IMR-90 (cell line): ENCODE measurements around the gene PHF20.

ENCODE experiments used
- BHLHE40 ChIP-seq: fragments of 150-350 bp; IDR thresholded peaks from 2 replicates; pipeline ENCODE4 v1.6.1; 2016; ENCODE audit warnings: mild to moderate bottlenecking, low read depth, low read length
- POLR2A ChIP-seq: IDR thresholded peaks from 2 replicates; pipeline ENCODE4 v1.6.1; 2012; ENCODE audit warnings: mild to moderate bottlenecking, low read depth, low read length
- RAD21 ChIP-seq: IDR thresholded peaks from 2 replicates; pipeline ENCODE4 v1.6.1; 2012; ENCODE audit warnings: low read length, improper control_type of control experiment
- SMC3 ChIP-seq: fragments of 150-350 bp; IDR thresholded peaks from 2 replicates; pipeline ENCODE4 v1.6.1; 2016; ENCODE audit warnings: low read depth, mild to moderate bottlenecking, antibody characterized with exemption, low read length, moderate library complexity
- TF ChIP-seq, protein P1 (sequence below): conservative IDR thresholded peaks from 2 replicates; pipeline ENCODE4 v1.5.1; 2012; ENCODE audit warnings: mild to moderate bottlenecking, low read depth, low read length, improper control_type of control experiment
- TF ChIP-seq, protein P2 (sequence below): fragments of 150-350 bp; IDR thresholded peaks from 2 replicates; pipeline ENCODE4 v1.6.1; 2017; ENCODE audit warnings: mild to moderate bottlenecking, antibody characterized with exemption, low read length, low read depth

DNA sequence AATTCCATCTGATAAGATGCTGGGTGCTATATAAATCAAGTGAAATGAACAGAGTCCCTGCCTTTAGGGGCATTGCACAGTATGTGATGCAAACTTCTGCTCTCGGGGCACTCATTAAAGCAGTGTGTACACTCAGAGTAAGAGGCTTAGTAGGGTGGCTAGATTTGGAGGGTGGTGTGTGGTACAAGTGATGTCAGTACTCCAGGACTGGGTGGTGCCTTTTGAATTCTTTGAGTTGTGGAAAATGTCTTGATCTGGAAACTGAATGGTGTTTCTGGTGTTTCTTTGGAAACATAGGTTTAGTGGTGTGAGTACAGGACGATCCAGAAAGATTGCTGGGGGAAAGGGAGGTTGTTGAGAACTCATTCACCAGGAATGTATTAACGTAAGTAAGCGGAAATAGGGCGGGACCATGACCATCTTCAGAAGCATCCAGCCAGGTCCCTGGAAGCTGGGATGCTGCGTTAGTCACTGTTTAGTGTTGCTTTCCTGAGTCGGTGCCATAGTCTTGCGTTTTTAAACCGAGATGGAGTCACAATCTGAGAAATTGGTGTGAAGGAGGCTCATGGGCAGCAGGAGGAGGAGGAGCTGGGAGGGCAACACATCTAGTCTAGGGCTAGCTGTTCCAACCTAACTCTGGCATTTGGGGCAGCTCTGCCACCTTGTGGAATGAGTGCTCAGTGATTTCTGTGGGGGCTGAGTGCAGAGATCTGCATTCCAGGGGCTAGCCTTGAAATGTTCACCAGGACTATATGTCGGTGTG, 112.1 kb downstream of the PHF20 start:
- TF ChIP-seq POLR2A = peak; percentile 76
- TF ChIP-seq, protein P1, sequence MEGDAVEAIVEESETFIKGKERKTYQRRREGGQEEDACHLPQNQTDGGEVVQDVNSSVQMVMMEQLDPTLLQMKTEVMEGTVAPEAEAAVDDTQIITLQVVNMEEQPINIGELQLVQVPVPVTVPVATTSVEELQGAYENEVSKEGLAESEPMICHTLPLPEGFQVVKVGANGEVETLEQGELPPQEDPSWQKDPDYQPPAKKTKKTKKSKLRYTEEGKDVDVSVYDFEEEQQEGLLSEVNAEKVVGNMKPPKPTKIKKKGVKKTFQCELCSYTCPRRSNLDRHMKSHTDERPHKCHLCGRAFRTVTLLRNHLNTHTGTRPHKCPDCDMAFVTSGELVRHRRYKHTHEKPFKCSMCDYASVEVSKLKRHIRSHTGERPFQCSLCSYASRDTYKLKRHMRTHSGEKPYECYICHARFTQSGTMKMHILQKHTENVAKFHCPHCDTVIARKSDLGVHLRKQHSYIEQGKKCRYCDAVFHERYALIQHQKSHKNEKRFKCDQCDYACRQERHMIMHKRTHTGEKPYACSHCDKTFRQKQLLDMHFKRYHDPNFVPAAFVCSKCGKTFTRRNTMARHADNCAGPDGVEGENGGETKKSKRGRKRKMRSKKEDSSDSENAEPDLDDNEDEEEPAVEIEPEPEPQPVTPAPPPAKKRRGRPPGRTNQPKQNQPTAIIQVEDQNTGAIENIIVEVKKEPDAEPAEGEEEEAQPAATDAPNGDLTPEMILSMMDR = peak; percentile 87
- TF ChIP-seq SMC3 = peak; percentile 86
- TF ChIP-seq BHLHE40 = peak; percentile 43; the same call in 1 of the 2 replicates
- peak; percentile 91 for TF ChIP-seq RAD21
- TF ChIP-seq, protein P2, sequence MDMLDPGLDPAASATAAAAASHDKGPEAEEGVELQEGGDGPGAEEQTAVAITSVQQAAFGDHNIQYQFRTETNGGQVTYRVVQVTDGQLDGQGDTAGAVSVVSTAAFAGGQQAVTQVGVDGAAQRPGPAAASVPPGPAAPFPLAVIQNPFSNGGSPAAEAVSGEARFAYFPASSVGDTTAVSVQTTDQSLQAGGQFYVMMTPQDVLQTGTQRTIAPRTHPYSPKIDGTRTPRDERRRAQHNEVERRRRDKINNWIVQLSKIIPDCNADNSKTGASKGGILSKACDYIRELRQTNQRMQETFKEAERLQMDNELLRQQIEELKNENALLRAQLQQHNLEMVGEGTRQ = no peak
